Endothelial cell of umbilical vein (primary cell): ENCODE data around the gene ACR.

Experiments used
- POLR2AphosphoS5 ChIP-seq: IDR thresholded peaks from 2 replicates; pipeline ENCODE4 v1.6.1; 2012; ENCODE audit warnings: low read depth, mild to moderate bottlenecking, control low read depth, low read length, moderate library complexity; ENCODE audit not compliant: insufficient read depth
- TF ChIP-seq, protein P1 (sequence below), 2 donors: IDR thresholded peaks; 1 replicate in 1 of 2; 2 replicates in 1 of 2; pipeline ENCODE4 v1.5.1; 2011; ENCODE audit warnings: low read length in 2 of 2, mild to moderate bottlenecking in 2 of 2, moderate library complexity in 2 of 2, control low read depth in 1 of 2, inconsistent platforms in 1 of 2, low read depth in 1 of 2; ENCODE audit not compliant: insufficient read depth in 1 of 2; ENCODE audit errors: extremely low read depth in 1 of 2

DNA sequence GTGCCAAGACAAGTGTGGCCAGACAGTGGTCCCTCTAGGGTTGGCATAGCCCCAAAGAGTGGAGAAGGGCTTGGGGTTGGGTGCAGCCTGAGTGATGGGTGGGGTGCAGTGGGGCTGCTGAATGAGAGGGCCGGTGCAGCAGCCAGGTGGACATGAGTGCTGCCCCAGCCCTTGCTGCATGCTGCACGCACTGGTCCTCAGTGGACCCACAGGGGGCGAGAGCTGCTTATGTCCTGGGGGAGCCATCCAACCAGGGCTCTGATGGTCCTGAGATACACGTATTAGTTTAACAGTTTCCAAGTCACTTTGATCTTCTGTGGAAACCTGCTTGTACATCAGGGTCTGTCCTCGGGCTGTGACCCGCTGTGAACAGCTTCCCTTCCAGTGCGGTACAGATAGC is 23.9 kb upstream of the ACR start:
- TF ChIP-seq, protein P1, sequence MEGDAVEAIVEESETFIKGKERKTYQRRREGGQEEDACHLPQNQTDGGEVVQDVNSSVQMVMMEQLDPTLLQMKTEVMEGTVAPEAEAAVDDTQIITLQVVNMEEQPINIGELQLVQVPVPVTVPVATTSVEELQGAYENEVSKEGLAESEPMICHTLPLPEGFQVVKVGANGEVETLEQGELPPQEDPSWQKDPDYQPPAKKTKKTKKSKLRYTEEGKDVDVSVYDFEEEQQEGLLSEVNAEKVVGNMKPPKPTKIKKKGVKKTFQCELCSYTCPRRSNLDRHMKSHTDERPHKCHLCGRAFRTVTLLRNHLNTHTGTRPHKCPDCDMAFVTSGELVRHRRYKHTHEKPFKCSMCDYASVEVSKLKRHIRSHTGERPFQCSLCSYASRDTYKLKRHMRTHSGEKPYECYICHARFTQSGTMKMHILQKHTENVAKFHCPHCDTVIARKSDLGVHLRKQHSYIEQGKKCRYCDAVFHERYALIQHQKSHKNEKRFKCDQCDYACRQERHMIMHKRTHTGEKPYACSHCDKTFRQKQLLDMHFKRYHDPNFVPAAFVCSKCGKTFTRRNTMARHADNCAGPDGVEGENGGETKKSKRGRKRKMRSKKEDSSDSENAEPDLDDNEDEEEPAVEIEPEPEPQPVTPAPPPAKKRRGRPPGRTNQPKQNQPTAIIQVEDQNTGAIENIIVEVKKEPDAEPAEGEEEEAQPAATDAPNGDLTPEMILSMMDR (IDR thresholded peaks at IDR 0.05; ENCODE audit: extremely low read depth in 1 of 2, insufficient read depth in 1 of 2, low read depth in 1 of 2, low read length in 2 of 2): no peak
- peak; percentile 26 for TF ChIP-seq POLR2AphosphoS5
